Prostate gland (tissue), 2 donors: ENCODE data around the gene CLMP.

Experiments
- CTCF ChIP-seq, 4 experiments: fragments of 200-600 bp in 2 of 4; fragments of 450-650 bp in 2 of 4; sonication (generic) in 2 of 4; IDR thresholded peaks; 1 replicate in 3 of 4; 2 replicates in 1 of 4; pipeline ENCODE4 v1.5.1; 2016 to 2019; ENCODE audit warnings: antibody characterized with exemption in 4 of 4, mild to moderate bottlenecking in 2 of 4, moderate library complexity in 2 of 4
- POLR2A ChIP-seq: fragments of 450-650 bp; IDR thresholded peaks from one replicate; pipeline ENCODE4 v1.6.1; 2016; ENCODE audit warnings: antibody characterized with exemption, mild to moderate bottlenecking

GRCh38 chr11:123132881-123133280 is 62.2 kb downstream of the CLMP start:
- TF ChIP-seq CTCF (IDR thresholded peaks at IDR 0.05) (no peak), POLR2A (no peak)
